HG03460 (cell line): Measurements from ENCODE around the gene ATP8A2.
"Not testable (repeated sequence)": the region's sequence is repeated elsewhere in the genome, so short reads cannot be mapped to it uniquely, and the experiment has no call there.

ENCODE experiments used
- ATAC-seq: cut with Tn5 transposase; IDR thresholded peaks from one replicate; pipeline ENCODE4 v1.9.1; 2021; ENCODE audit not compliant: unreplicated experiment

The ATP8A2 gene

GRCh38 chr13:25762281-25762680 is 390.5 kb downstream of the ATP8A2 start:
- no peak for ATAC-seq

- ATAC-seq: no peak
Measured at GRCh38 chr13:25762795-25763377, 391.1 kb downstream of the ATP8A2 start.

- ATAC-seq: no peak
Measured at GRCh38 chr13:25764378-25764777, 392.6 kb downstream of the ATP8A2 start.

- no peak for ATAC-seq
Measured at GRCh38 chr13:25765266-25765665, 393.5 kb downstream of the ATP8A2 start.

- ATAC-seq: no peak
Measured at GRCh38 chr13:25766576-25766975, 394.8 kb downstream of the ATP8A2 start.

- no peak for ATAC-seq
Measured at GRCh38 chr13:25766991-25767390, 395.2 kb downstream of the ATP8A2 start.

GRCh38 chr13:25768376-25768775 is 396.6 kb downstream of the ATP8A2 start:
- no peak for ATAC-seq

- ATAC-seq: no peak
Measured at GRCh38 chr13:25768838-25769237, 397.1 kb downstream of the ATP8A2 start.

- no peak for ATAC-seq
Measured at GRCh38 chr13:25770601-25771000, 398.8 kb downstream of the ATP8A2 start.

GRCh38 chr13:25771202-25771601 is 399.4 kb downstream of the ATP8A2 start:
- no peak for ATAC-seq

GRCh38 chr13:25771641-25772478 is 400.1 kb downstream of the ATP8A2 start:
- ATAC-seq: no peak

GRCh38 chr13:25772534-25772933 is 400.8 kb downstream of the ATP8A2 start:
- ATAC-seq: not testable (repeated sequence)

GRCh38 chr13:25774056-25774455 is 402.3 kb downstream of the ATP8A2 start:
- ATAC-seq: not testable (repeated sequence)

GRCh38 chr13:25775275-25775674 is 403.5 kb downstream of the ATP8A2 start:
- ATAC-seq: no peak

- no peak for ATAC-seq
Measured at GRCh38 chr13:25775986-25776385, 404.2 kb downstream of the ATP8A2 start.

GRCh38 chr13:25776722-25777121 is 404.9 kb downstream of the ATP8A2 start:
- ATAC-seq: no peak

GRCh38 chr13:25777509-25777908 is 405.7 kb downstream of the ATP8A2 start:
- ATAC-seq: no peak

- ATAC-seq: no peak
Measured at GRCh38 chr13:25778365-25778764, 406.6 kb downstream of the ATP8A2 start.

- no peak for ATAC-seq
Measured at GRCh38 chr13:25778808-25779305, 407.1 kb downstream of the ATP8A2 start.

- no peak for ATAC-seq
Measured at GRCh38 chr13:25783076-25783475, 411.3 kb downstream of the ATP8A2 start.

GRCh38 chr13:25783601-25784024 is 411.8 kb downstream of the ATP8A2 start:
- ATAC-seq: no peak

- ATAC-seq: no peak
Measured at GRCh38 chr13:25784119-25784518, 412.3 kb downstream of the ATP8A2 start.
